HS-5 (cell line): ENCODE data around the gene CCL25.
"Not testable (repeated sequence)": the region's sequence is repeated elsewhere in the genome, so short reads cannot be mapped to it uniquely, and the experiment has no call there.

ENCODE experiments used
- DNase-seq: peaks from one replicate; pipeline ENCODE4 v3.0.0-alpha.2; 2012; ENCODE audit warnings: low read depth

CCL25 gene

DNA sequence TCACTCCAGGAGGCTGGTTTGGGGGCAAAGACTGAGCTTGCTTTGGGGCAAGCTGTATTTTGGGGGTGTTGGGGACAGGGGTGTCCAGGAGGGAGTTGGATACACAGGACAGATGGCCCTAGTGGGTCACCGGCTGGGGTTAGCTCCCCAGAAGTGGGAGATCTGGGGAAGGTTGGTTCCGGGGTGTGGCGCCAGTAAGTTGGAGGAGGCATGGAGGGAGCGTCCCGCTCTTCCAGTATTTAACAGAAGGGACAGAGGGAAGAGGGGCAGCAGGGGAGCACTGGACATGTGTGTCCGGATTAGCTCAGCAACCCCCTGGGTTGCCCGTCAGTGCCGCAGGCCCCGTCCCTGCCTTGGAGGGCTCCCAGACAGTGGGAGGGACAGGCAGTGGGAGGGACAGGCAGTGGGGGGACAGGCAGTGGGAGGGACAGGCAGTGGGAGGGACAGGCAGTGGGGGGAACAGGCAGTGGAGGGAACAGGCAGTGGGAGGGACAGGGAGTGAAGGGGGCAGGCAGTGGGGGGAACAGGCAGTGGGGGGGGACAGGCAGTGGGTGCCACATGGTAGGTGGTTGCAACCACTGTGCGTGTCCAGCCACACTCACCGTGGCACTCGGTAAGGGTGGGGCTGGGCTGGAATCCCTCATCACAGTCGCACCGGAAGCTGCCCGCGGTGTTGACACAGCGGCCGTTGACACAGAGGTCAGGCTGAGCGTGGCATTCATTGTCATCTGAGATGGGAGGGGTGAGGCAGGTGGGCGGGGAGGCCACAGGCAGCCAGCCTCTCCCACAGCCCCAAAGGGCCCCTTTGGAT, 33.2 kb downstream of the CCL25 start:
- no peak for DNase-seq

DNA sequence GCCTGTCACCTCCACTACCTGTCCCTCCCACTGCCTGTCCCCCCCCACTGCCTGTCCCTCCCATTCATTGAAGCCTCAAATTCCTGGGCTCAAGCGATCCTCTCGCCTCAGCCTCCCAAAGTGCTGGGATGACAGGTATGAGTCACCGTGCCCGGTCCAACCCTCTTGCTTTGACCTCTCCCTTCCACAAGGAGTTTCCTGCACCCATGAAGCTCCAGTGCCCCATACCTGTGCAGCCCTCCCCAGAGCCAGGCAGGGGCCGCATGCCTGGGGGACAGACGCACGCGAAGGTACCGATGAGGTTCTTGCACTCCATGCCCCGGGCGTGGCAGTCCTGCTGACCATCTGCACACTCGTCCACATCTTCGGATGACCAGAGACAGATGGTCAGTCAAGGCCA, 34.3 kb downstream of the CCL25 start:
- no peak for DNase-seq

DNA sequence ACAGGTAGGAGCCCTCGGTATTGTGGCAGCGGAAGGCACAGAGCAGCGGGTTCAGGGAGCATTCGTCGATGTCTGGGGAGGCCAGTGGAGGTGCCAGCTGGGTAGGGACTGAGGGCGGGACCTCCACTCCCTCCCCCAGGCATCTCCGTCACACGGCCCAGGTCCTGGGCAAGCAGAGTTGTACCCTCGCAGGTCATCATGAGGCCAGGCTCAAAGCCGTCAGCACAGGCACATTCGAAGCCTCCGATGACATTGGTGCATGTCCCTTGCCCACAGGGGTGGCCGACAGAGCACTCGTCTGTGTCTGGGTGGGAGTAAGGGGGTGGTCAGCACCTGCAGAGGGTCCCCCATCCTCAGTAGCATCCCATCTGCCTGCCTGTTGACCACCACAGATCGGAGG, 35.3 kb downstream of the CCL25 start:
- DNase-seq = no peak

DNA sequence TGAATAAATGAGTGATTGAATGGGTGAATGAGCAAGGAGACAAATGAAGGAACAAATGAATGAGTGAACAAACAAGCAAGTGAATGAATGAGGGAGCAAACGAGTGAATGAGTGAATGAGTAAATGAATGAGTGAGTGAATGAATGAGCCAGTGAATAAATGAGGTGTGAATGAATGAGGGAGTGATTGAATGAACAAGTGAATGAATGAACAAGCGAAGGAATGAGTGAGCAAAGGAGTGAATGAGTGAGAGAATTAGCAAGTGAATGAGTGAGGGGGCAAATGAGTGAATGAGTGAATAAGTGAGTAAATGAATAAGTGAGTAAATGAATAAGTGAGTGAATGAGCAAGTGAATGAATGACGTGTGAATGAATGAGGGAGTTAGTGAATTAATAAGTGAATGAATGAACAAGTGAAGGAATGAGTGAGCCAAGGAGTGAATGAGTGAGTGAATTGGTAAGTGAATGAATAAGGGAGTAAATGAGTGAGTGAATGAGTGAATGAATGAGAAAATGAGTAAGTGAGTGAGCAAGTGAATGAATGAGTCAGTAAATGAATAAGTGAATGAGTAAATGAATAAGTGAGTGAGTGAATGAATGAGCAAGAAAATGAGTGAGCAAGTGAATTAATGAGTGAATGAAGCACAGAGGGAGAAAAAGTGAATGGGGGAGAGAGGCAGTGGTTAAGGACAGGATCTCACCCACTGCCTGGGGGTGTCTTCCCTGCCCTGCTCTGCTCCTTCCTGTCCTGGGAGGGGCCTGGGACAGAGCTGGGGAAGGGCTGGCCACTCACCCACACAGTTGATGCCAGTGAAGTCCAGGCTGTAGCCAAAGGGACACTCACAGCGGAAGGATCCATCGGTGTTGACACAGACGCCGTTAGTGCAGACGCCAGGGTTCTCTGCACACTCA, 36.4 kb downstream of the CCL25 start:
- no peak for DNase-seq

DNA sequence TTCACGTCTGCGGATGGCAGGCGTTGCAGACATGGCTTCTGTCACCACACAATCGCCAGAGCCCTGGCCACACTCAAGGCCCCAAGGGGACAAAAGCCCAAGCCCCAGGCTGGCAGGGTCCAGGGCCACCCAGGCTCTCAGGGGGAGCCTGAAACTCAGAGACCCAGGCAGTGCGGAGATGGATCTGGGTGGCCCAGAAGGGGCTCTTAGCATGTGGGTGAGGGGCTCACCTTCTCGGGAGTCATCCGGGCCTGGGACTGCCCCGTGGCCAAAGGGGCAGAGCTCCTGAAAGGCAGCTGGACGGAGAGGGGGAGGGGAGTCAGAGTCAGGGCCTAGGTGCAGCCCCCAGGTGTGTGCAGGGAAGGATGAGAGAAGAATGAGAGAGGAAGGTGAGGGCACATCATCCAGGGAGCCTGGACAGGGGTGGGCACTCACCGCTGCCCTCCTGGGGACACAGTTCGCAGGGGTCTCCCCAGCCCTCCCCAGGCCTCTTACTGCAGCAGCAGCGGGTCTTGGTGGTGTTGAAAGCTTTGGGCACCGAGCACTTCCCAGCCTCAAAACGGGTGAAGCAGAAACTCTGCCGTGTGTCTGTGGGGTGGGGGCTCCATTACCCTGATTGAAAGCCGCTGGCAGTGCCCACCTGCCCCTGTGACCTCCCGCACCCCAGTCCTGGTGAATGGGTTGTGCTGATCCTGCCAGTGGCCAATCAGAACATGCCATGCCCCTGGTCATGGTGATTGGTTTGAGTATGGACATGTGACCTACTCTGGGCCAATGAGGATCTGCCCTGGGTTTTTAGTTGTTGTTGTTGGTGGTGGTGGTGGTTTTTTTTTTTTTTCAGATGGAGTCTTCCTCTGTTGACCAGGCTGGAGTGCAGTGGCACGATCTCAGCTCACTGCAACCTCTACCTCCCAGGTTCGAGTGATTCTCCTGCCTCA, 37.4 kb downstream of the CCL25 start:
- DNase-seq = no peak

DNA sequence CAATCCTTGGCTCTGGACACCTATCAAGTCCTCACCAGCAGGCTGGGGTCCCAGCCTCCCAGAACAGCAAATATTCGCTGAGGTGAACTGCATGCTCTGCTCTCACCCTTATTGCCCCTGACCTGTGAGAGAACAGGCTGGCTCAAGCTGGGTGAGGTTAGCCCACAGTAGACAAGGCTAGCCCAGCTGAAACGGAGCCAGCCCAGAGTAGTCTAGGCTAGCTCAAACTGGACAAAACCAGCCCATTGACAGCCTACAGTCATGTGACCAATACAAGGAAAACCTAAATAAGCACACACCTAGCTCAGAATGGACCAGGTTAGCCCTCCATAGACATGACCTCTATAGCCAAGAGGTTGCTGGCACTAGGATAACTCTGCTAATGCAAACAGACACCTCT, 38.4 kb downstream of the CCL25 start:
- no peak for DNase-seq

DNA sequence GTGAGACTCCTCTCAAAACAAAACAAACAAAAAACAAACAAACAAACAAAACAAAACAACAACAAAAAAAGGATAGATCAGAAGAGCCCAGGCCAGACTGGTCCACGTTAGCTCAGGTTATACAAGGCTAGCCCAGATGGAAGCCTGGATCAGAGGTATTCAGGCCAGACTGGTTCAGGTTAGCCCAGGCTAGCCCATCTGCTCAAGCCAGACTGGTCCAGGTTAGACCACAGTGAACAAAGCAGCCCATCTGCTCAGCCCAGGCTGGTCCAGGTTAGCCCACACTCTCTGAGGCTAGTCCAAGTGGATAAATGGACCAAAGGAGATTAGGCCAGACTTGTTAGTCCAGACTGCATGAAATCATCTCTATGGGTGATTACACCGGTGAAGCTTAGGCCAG, 41.2 kb downstream of the CCL25 start:
- no peak for DNase-seq

DNA sequence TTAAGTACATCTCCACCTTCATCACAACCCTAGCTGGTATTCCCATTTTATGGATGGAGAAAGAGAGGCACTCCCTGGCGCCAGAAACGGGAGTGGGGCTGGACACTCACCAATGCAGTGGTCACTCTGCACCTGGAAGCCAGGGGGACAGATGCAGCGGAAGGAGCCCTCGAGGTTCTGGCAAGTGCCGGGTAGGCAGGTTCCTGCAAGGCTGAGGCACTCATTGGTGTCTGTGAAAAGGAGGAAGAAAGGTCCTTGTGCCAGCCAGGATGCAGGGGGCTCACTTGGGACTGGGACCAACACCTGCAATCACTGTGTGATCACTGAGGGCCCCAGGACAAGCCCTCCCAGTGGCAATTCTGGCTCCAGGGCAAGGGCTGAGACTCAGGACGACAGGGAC, 41.8 kb downstream of the CCL25 start:
- DNase-seq = no peak

DNA sequence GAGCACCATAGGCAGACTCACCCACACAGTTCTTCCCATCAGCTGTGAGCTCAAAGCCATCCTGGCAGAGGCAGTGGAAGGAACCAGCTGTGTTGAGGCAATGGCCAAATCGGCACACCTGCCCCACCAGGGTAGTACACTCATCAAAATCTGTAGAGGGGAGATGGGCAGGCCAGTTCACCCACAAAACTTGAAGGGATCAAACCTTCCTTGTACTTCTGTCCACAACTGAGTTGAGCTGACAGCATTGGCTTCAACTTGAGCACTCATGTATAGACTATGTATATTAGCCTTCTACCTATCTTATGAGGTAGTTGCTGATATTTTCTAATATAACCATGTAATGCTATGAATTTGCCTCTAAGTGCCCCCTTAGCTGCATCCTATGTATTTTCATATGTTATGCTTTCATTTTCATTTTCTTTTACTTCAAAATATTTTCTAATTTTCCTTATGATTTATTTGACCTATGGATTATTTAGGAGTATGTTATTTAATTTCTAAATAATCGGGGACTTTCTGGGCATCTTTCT, 42.9 kb downstream of the CCL25 start:
- DNase-seq = no peak

DNA sequence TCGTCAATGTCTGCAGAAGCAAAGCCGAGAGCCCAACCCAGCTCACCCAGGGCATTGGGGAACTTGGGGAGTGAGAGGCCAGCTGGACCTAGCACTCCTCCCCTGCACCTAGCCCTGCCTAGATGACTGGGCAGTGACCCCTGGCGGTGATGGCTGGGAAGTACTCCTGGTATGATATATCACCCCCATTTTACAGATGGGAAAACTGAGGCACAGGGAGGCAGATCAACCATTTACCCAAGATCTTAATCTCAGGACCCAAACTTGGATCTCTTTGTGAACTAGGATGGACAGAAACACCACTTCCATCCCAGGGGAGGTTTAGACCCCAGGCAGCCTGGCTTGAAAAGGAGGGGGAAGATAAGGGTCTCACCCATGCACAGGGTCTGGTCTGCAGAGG, 43.5 kb downstream of the CCL25 start:
- DNase-seq = no peak

DNA sequence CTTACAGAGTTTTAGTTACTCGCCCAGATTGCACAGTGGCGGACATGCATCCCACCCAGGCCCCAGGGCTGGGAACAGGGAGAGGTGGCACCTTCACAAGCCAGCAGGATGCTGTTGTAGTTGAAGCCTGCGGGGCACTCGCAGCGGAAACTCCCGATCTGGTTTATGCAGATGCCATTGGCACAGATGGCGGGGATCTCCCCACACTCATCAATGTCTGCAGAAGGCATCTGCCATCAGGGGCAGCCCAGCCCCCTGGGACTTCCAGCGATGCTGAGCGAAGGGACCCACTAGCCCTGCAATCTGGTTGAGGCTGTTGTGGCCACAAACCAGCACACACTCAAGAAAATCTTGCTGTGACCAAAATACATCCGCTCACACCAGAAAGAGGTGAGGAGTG, 44.6 kb downstream of the CCL25 start:
- no peak for DNase-seq

DNA sequence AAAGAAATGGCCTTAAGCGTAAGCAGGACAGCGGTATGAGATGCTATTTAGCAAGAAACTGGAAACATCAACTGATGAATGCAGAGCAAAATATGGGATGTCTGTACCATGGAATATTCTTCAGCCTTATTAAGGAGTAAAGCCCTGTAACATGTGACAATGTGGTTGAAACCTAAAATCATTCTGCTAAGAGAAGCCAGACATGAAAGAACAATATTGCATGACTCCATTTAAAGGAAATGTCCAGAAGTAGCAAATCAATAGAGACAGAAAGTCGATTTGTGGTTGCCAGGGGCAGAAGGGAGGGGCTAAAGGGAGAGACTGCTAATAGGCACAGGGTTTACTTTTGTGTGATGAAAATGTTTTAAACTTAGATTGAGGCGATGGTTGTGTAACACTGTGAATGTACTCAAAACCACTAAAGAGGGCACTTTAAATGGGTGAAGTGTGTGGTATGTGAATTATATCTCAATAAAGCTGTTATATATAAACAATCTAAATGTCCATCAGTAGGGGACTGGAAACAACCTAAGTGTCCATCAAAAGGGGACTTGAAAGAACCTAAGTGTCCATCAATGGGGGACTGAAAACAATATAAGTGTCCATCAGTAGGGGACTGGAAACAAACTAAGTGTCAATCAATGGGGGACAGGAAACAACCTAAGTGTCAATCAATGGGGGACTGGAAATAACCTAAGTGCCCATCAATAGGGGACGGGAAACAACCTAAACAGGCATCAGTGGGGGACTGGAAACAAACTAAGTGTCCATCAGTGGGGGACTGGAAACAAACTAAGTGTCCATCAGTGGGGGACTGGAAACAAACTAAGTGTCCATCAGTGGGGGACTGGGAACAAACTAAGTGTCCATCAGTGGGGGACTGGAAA, 45.4 kb downstream of the CCL25 start:
- DNase-seq = no peak

DNA sequence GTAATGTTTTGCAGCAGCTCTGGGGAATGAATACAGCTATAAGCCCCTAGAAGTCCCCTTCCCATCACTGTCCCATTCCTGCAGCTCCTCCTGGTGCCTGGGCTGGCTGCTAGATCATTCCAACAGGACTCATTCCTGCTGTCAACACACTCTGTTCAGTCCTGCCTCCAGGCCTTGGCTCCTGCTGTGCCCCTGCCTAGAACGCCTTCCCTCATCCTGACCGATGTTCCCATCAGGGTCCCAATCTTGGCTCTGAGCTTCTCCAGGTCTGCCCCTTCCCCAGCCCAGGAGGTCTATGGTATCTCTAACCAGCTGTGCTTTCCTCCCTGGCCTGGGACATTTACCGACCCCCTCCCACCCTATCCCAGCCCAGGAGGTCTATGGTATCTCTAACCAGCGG, 48.8 kb downstream of the CCL25 start:
- no peak for DNase-seq

DNA sequence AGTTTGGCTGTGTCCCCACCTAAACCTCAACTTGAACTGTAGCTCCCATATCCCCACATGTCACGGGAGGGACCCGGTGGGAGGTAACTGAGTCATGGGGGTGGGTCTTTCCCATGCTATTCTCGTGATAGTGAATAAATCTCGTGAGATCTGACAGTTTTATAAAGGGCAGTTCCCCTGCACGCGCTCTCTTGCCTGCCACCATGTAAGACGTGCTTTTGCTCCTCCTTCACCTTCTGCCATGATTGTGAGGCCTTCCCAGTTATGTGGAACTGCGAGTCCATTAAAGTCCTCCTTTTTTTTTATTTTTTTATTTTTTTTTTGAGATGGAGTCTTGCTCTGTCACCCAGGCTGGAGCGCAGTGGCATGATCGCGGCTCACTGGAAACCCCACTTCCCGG, 49.4 kb downstream of the CCL25 start:
- DNase-seq = not testable (repeated sequence)

DNA sequence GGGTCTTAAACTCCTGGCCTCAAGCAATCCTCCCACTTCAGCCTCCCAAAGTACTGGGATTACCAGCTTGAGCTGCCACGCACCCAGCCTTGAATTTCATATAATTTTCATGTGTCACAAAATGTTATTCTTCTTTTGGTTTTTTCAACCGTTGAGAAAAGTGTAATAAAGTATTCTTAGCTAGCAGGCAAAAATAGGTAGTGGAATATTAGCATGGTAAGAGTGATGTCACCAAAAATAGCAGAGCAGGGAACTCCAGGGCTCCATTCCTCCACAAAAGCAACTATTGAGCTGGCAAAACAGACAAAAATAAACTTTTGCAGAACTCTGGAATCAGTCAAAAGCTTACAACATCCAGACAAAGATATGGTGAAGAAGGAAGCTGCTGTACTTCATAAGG, 52.9 kb downstream of the CCL25 start:
- DNase-seq = no peak

DNA sequence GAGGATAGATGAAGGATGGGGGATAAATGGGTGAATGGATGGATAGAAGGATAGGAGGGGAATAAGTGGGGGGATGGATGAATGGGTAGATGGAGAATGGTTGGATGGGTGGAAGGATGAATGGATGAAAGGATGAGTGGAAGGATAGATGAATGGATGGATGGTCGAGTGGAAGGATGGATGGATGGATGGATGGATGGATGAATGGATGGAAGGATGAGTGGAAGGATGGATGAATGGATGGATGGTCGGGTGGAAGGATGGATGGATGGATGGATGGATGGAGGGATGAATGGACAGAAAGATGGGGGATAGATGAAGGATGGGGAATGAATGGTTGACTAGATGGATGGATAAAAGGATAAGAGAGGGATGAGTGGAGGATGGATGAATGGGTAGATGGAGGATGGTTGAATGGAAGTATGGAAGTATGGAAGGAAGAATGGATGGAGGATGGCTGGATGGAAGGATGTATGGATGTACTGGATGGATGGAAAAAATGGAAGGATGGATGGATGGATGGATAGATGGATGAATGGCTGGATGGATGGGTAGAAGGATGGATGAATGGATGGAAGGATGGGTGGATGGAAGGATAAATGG, 54.8 kb downstream of the CCL25 start:
- no peak for DNase-seq

DNA sequence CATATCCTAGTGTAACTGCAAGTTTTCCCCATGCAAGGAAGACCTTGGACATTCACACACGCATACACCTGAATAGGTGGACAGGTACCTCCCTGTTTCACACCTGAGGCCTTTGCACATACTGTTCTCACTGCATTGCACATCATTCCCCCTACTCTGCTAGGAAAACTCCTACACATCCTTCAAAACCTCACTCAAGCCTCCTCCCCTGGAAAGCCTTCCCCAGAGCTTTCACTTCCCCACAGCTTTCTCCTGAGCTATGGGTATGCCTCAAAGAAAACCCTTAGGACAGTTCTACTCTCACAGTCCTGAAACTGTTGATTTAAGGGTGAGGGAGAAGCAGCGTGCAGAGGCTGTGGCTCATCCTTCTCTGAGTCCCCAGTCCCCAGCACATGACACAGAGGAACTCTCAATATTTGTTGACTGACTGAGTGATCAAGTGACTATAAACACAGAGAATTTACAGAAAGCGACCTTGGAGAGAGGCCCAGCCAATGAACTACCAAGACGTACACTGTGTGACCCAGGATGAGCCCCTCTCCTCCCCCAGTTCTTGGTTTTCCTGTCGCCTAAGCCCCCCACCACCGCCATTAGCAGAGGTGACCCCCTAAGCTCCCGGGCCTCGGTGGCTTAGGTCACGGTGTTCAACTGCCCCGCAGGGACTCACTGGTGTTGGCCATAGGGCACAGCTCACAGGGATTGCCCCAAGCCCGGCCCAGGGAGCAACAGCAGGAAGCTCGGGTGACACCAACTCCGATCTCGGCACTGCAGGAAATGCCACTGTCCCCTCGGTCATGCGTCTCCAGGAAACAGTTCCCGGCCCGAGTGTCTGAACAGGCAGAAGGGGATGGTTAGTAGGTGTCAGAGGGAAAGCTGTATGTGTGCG, 56.2 kb downstream of the CCL25 start:
- no peak for DNase-seq

DNA sequence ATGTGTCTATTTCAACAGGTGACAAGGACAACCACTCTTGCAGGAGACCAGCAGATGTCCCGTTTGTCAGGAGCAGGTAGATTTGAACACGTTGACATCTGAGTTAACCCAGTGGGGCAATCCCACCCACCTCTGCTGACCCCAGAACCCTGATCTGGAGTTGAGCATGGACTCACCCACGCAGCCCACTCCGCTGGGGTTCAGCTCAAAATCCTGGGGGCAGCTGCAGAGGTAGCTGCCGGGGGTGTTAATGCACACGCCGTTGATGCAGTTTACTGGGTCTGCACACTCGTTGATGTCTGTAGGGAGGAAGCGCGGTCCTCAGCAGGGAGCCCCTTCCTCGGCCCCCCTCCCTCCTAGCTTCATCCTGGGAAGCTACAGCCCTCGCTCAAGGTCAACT, 56.9 kb downstream of the CCL25 start:
- no peak for DNase-seq

DNA sequence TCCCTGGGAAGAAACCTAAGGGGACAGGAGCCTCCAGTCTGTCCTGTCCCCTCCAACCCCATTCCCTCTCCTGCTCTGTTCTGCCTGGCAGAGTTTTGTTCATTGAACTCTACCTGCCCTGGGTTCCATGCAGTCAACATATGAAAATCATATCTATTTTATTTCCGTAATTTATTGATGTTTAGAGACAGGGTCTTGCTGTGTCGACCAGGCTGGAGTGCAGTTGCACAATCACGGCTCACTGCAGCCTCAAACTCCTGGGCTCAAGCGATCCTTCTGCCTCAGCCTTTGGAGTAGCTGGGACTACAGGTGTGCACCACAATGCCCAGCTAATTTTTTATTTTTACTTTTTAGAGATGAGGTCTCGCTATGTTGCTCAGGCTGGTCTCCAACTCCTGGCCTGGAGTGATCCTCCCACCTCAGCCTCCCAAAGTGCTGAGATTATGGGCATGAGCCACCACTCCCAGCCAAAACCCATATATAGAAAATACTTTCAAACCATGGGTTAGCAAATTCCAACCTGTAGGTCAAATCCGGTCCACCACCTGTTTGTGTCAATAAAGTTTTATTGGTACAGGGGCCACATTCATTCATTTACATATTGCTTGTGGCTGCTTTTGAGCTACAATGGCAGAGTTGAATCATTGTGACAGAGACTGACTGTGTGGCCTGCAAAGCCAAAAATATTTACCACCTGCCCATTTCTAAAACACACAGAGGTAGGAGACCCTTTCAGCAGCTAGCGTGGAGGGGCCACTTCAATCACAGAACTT, 57.5 kb downstream of the CCL25 start:
- DNase-seq = no peak
